Upper lobe of left lung (tissue), 4 donors: ENCODE data around the gene TEFM.

Source experiments
- CTCF ChIP-seq, 6 experiments: fragments of 450-650 bp in 4 of 6; fragments of 200-600 bp in 2 of 6; sonication (generic) in 2 of 6; IDR thresholded peaks; one replicate each; pipeline ENCODE4 v1.5.1; 2016 to 2019; ENCODE audit warnings: antibody characterized with exemption in 6 of 6
- POLR2A ChIP-seq, 4 donors: fragments of 450-650 bp; IDR thresholded peaks; one replicate each; pipeline ENCODE4 v1.5.1; 2016 to 2017; ENCODE audit warnings: antibody characterized with exemption in 4 of 4, mild to moderate bottlenecking in 2 of 4

- TF ChIP-seq CTCF (IDR thresholded peaks at IDR 0.05), result no peak
- no peak for TF ChIP-seq POLR2A (IDR thresholded peaks at IDR 0.05)
Measured at GRCh38 chr17:30869005-30869404, 37.0 kb downstream of the TEFM start.
